SK-N-SH (cell line): ENCODE measurements around the gene THSD7B. TPM values are rescaled to one million over a fixed set of nuclear protein-coding genes. Genes with fewer than 3 reads are reported as not detected.

Experiments
- CTCF ChIA-PET: fragments of 300-600, 350-600 bp; formaldehyde crosslinking; extraction: SDS; loops from one replicate; lab custom pipeline; 2021; lab: Yijun Ruan, JAX
- POLR2A ChIA-PET: fragments of 350-600 bp; sonication (Branson Sonifier 250); formaldehyde crosslinking; extraction: SDS; loops from one replicate; lab custom pipeline; 2020; ENCODE audit warnings: antibody characterized with exemption, inconsistent platforms; lab: Yijun Ruan, JAX
- DNase-seq: peaks from one replicate; pipeline ENCODE4 v3.0.0; 2012
- H2AFZ ChIP-seq: fragments of 200-600 bp; sonication (generic); 2 replicates; pipeline ENCODE4 v1.8.1; 2016; ENCODE audit warnings: antibody characterized with exemption, mild to moderate bottlenecking, low read depth
- H3F3A ChIP-seq: fragments of 200-600 bp; sonication (generic); replicated peaks from 2 replicates; pipeline ENCODE3; 2016; ENCODE audit warnings: antibody characterized with exemption, mild to moderate bottlenecking; ENCODE audit not compliant: insufficient read depth
- H3K27ac ChIP-seq, 2 experiments: fragments of 200-500 bp in 1 of 2; fragments of 200-600 bp in 1 of 2; sonication (Bioruptor generic) in 1 of 2; sonication (generic), shearing (Covaris generic) in 1 of 2; 2 replicates each; pipeline versions ENCODE4 v1.5.1 to v1.6.1; 2014 to 2016; ENCODE audit warnings: low read depth in 2 of 2, inconsistent platforms in 1 of 2, low read length in 1 of 2, mild to moderate bottlenecking in 1 of 2, mixed read lengths in 1 of 2
- H3K27me3 ChIP-seq: fragments of 200-600 bp; sonication (generic), shearing (Covaris generic); 2 replicates; pipeline ENCODE4 v1.6.1; 2016; ENCODE audit warnings: mixed run types; ENCODE audit not compliant: insufficient read depth
- H3K36me3 ChIP-seq, 2 experiments: fragments of 200-500 bp in 1 of 2; fragments of 200-600 bp in 1 of 2; sonication (Bioruptor generic) in 1 of 2; sonication (generic) in 1 of 2; replicated peaks in 1 of 2; 2 replicates each; pipeline versions ENCODE3 to v1.5.1; 2014 to 2016; ENCODE audit warnings: low read length in 1 of 2, mild to moderate bottlenecking in 1 of 2; ENCODE audit not compliant: insufficient read depth in 2 of 2, control insufficient read depth in 1 of 2
- H3K4me1 ChIP-seq, 2 experiments: fragments of 200-500 bp in 1 of 2; fragments of 200-600 bp in 1 of 2; sonication (Bioruptor generic) in 1 of 2; sonication (generic), shearing (Covaris generic) in 1 of 2; 2 replicates each; pipeline versions ENCODE4 v1.5.1 to v1.6.1; 2014 to 2016; ENCODE audit warnings: low read depth in 1 of 2, low read length in 1 of 2, mixed run types in 1 of 2; ENCODE audit not compliant: insufficient read depth in 2 of 2, control insufficient read depth in 1 of 2
- H3K4me2 ChIP-seq: fragments of 200-600 bp; sonication (generic), shearing (Covaris generic); 2 replicates; pipeline ENCODE4 v1.6.1; 2017; ENCODE audit warnings: mixed run types
- H3K4me3 ChIP-seq, 2 experiments: fragments of 200-500 bp in 1 of 2; fragments of 200-600 bp in 1 of 2; sonication (Bioruptor generic) in 1 of 2; sonication (generic), shearing (Covaris generic) in 1 of 2; 2 replicates each; pipeline versions ENCODE4 v1.5.1 to v1.8.1; 2014 to 2016; ENCODE audit warnings: low read depth in 2 of 2, inconsistent platforms in 1 of 2, low read length in 1 of 2, mild to moderate bottlenecking in 1 of 2, mixed read lengths in 1 of 2, moderate library complexity in 1 of 2
- H3K79me2 ChIP-seq: fragments of 200-600 bp; sonication (generic); 2 replicates; pipeline ENCODE4 v1.8.1; 2017; ENCODE audit warnings: mild to moderate bottlenecking; ENCODE audit not compliant: insufficient read depth
- H3K9ac ChIP-seq: fragments of 200-600 bp; sonication (generic); 2 replicates; pipeline ENCODE4 v1.6.1; 2017; ENCODE audit warnings: mixed run types
- H3K9me2 ChIP-seq: fragments of 200-600 bp; sonication (generic); 2 replicates; pipeline ENCODE4 v1.6.1; 2017; ENCODE audit warnings: mixed run types
- H3K9me3 ChIP-seq: fragments of 200-600 bp; sonication (generic); 2 replicates; pipeline ENCODE4 v1.6.1; 2017; ENCODE audit warnings: mixed run types, mild to moderate bottlenecking, moderate library complexity
- H4K20me1 ChIP-seq: fragments of 200-600 bp; sonication (generic); 2 replicates; pipeline ENCODE4 v1.6.1; 2017; ENCODE audit warnings: mild to moderate bottlenecking, mixed run types; ENCODE audit not compliant: insufficient read depth
- CHD2 ChIP-seq: fragments of 150-350 bp; IDR thresholded peaks from 2 replicates; pipeline ENCODE4 v1.6.1; 2018; ENCODE audit warnings: low read length; ENCODE audit not compliant: partially characterized antibody
- ELF1 ChIP-seq: IDR thresholded peaks from 2 replicates; pipeline ENCODE4 v1.4.0; 2012
- FOSL2 ChIP-seq: IDR thresholded peaks from 2 replicates; pipeline ENCODE4 v1.4.0; 2012; ENCODE audit warnings: low read depth, mild to moderate bottlenecking, moderate library complexity, borderline replicate concordance
- FOXJ3 ChIP-seq: sonication (generic); formaldehyde crosslinking; IDR thresholded peaks from 2 replicates; pipeline ENCODE4 v1.5.1; 2020; ENCODE audit warnings: mild to moderate bottlenecking, missing genetic modification reagents
- FOXM1 ChIP-seq: IDR thresholded peaks from 2 replicates; pipeline ENCODE4 v1.4.0; 2012; ENCODE audit warnings: low read depth, mild to moderate bottlenecking
- GABPA ChIP-seq: IDR thresholded peaks from 2 replicates; pipeline ENCODE4 v1.4.0; 2012; ENCODE audit warnings: low read depth, mild to moderate bottlenecking
- GATA2 ChIP-seq: sonication (generic); formaldehyde crosslinking; IDR thresholded peaks from 2 replicates; pipeline ENCODE4 v1.5.0; 2020; ENCODE audit warnings: mild to moderate bottlenecking, missing genetic modification reagents
- JUND ChIP-seq: IDR thresholded peaks from 2 replicates; pipeline ENCODE4 v1.4.0; 2012
- MEF2A ChIP-seq: IDR thresholded peaks from 2 replicates; pipeline ENCODE4 v1.4.0; 2012; ENCODE audit warnings: low read depth, borderline replicate concordance
- NFIC ChIP-seq: IDR thresholded peaks from 2 replicates; pipeline ENCODE4 v1.4.0; 2012; ENCODE audit warnings: borderline replicate concordance
- PBX3 ChIP-seq: IDR thresholded peaks from 2 replicates; pipeline ENCODE4; 2012
- POLR2AphosphoS5 ChIP-seq: IDR thresholded peaks from 2 replicates; pipeline ENCODE4 v1.6.1; 2012; ENCODE audit warnings: low read depth, low read length
- RCOR1 ChIP-seq: fragments of 150-350 bp; IDR thresholded peaks from 2 replicates; pipeline ENCODE4 v1.6.1; 2017; ENCODE audit warnings: antibody characterized with exemption, low read length
- RXRA ChIP-seq: IDR thresholded peaks from 2 replicates; pipeline ENCODE4 v1.4.0; 2012; ENCODE audit warnings: low read depth, mild to moderate bottlenecking, borderline replicate concordance
- SIN3A ChIP-seq: IDR thresholded peaks from 2 replicates; pipeline ENCODE4 v1.6.1; 2012; ENCODE audit warnings: low read depth, mild to moderate bottlenecking, low read length, moderate library complexity, borderline replicate concordance
- TAF1 ChIP-seq: IDR thresholded peaks from 2 replicates; pipeline ENCODE4 v1.6.1; 2012; ENCODE audit warnings: low read depth, mild to moderate bottlenecking, low read length, moderate library complexity, borderline replicate concordance
- TEAD4 ChIP-seq: IDR thresholded peaks from 2 replicates; pipeline ENCODE4 v1.4.0; 2012; ENCODE audit warnings: mild to moderate bottlenecking, borderline replicate concordance; ENCODE audit not compliant: insufficient read depth
- USF1 ChIP-seq: IDR thresholded peaks from 2 replicates; pipeline ENCODE4 v1.4.0; 2012; ENCODE audit warnings: low read depth, borderline replicate concordance
- USF2 ChIP-seq: fragments of 150-350 bp; IDR thresholded peaks from 2 replicates; pipeline ENCODE4 v1.6.1; 2017; ENCODE audit warnings: antibody characterized with exemption, low read length, low read depth, borderline replicate concordance
- ZBTB33 ChIP-seq: IDR thresholded peaks from 2 replicates; pipeline ENCODE4 v1.4.0; 2012; ENCODE audit warnings: low read depth, borderline replicate concordance
- WGBS: methylation state at CpG from one replicate; pipeline ENCODE4 v1.1.6; 2017; ENCODE audit warnings: low lambda C conversion rate; 5-methylcytosine and 5-hydroxymethylcytosine counted together
- polyA plus RNA-seq, 3 experiments: library from polyadenylated mRNA; depleted of rRNA; stranded (reverse); fragments of >200 nt; gene quantifications; 2 replicates each; pipeline ENCODE4 v1.2.3, GENCODE V29; 2012

THSD7B gene
- polyA plus RNA-seq, 1 of the 3 experiments (the other 2 are of a cell fraction), result not detected

GRCh38 chr2:137223722-137224121 is 458.4 kb downstream of the THSD7B start:
- ChIA-PET CTCF (interaction anchor here (1.2 to 1.5 kb wide), 2 partner anchors 12 to 29 kb away, joined by 3 read pairs; no protein-coding TSS in a partner anchor), POLR2A (no interaction called here)
- Histone ChIP-seq H2AFZ (no peak overlapping the region), H3K4me3 (no peak overlapping the region), H3K27ac (no peak overlapping the region), H3K9me2 (no peaks in the 10 kb centered on the region), H3F3A (peaks cover 19% of the 10 kb centered on the region), H3K36me3 (no peaks in the 10 kb centered on the region), H3K4me2 (no peak overlapping the region), H3K4me1 (peaks cover 0 to 4% of the 10 kb centered on the region in 2 experiments; a peak in 1 of 4 replicates), H4K20me1 (no peaks in the 10 kb centered on the region), H3K27me3 (no peaks in the 10 kb centered on the region), H3K9ac (no peak overlapping the region), H3K79me2 (no peaks in the 10 kb centered on the region), H3K9me3 (no peaks in the 10 kb centered on the region)
- no peak for DNase-seq
- WGBS, result 52% methylated on average over 5 of the region's 5 CpGs
- TF ChIP-seq FOXJ3 (CRISPR knock-in tag) (no peak), CHD2 (no peak), USF2 (no peak), JUND (no peak)

- 19% methylated on average over 4 of the region's 4 CpGs for WGBS
- Histone ChIP-seq H3F3A (no peaks in the 10 kb centered on the region), H2AFZ (peak overlapping the region; percentile 4; the same call in 1 of the 2 replicates), H3K27me3 (no peaks in the 10 kb centered on the region), H3K9me2 (no peaks in the 10 kb centered on the region), H3K4me3 (no peak overlapping the region), H3K79me2 (no peaks in the 10 kb centered on the region), H3K9me3 (no peaks in the 10 kb centered on the region), H3K36me3 (no peaks in the 10 kb centered on the region), H3K4me2 (no peak overlapping the region), H3K27ac (peak overlapping the region in 1 of 2 experiments; percentile 41; a peak in 2 of 4 replicates), H3K9ac (no peak overlapping the region), H3K4me1 (no peaks in the 10 kb centered on the region; a peak in 1 of 4 replicates), H4K20me1 (no peaks in the 10 kb centered on the region)
- ChIA-PET CTCF (interaction anchor here (0.7 kb wide), 1 partner anchor 1586 kb away, joined by 3 read pairs; no protein-coding TSS in a partner anchor), POLR2A (no interaction called here)
- no peak for DNase-seq
- TF ChIP-seq NFIC (peak; percentile 64), FOXM1 (no peak), GATA2 (no peak), GABPA (no peak), ZBTB33 (no peak), POLR2AphosphoS5 (no peak), RCOR1 (no peak), PBX3 (peak; percentile 80), TAF1 (no peak), JUND (peak; percentile 63), ELF1 (no peak), USF1 (no peak), RXRA (no peak), FOSL2 (peak; percentile 54; the same call in 1 of the 2 replicates), MEF2A (0 out of 2 replicates have a peak, but pooled peaks have one; percentile 36), SIN3A (no peak), USF2 (no peak), TEAD4 (no peak), CHD2 (no peak)
Measured at GRCh38 chr2:137228566-137228965, 463.2 kb downstream of the THSD7B start.
